ENCODE measurements around the gene TJP1.
"Not testable (repeated sequence)": the region's sequence is repeated elsewhere in the genome, so short reads cannot be mapped to it uniquely, and the experiment has no call there.

TJP1 gene

GRCh38 chr15:29750754-29751153, 71.5 kb downstream of the TJP1 start:
- no peak for DNase-seq

- no peak for DNase-seq
These were observed 72.7 kb downstream of the TJP1 start for GRCh38 chr15:29749365-29750086.

- DNase-seq, result no peak
These were observed 74.3 kb downstream of the TJP1 start for GRCh38 chr15:29747837-29748417.

- no peak for DNase-seq
These were observed 78.8 kb downstream of the TJP1 start for GRCh38 chr15:29743475-29743874.

- DNase-seq, result no peak
These were observed 81.5 kb downstream of the TJP1 start for GRCh38 chr15:29740692-29741311.

GRCh38 chr15:29736744-29737020, 85.6 kb downstream of the TJP1 start:
- DNase-seq, result no peak

- DNase-seq, result no peak
These were observed 86.1 kb downstream of the TJP1 start for GRCh38 chr15:29736012-29736743.

- DNase-seq, result no peak
These were observed 87.2 kb downstream of the TJP1 start for GRCh38 chr15:29734917-29735572.

GRCh38 chr15:29731865-29732264, 90.4 kb downstream of the TJP1 start:
- DNase-seq, result no peak

- not testable (repeated sequence) for DNase-seq
These were observed 91.8 kb downstream of the TJP1 start for GRCh38 chr15:29730471-29730870.

GRCh38 chr15:29728418-29728817, 93.8 kb downstream of the TJP1 start:
- no peak for DNase-seq

- no peak for DNase-seq
These were observed 94.4 kb downstream of the TJP1 start for GRCh38 chr15:29727871-29728270.

GRCh38 chr15:29726553-29726952, 95.7 kb downstream of the TJP1 start:
- DNase-seq, result no peak

GRCh38 chr15:29724026-29724425, 98.2 kb downstream of the TJP1 start:
- DNase-seq, result no peak

- no peak for DNase-seq
These were observed 108.5 kb downstream of the TJP1 start for GRCh38 chr15:29713784-29714183.

- no peak for DNase-seq
These were observed 110.0 kb downstream of the TJP1 start for GRCh38 chr15:29712149-29712885.

- no peak for DNase-seq
These were observed 110.7 kb downstream of the TJP1 start for GRCh38 chr15:29711531-29711930.

GRCh38 chr15:29708519-29708918, 113.7 kb downstream of the TJP1 start:
- DNase-seq, result no peak

GRCh38 chr15:29704950-29705597, 117.2 kb downstream of the TJP1 start:
- DNase-seq, result no peak

GRCh38 chr15:29701151-29701550, 121.1 kb downstream of the TJP1 start:
- DNase-seq, result no peak

- no peak for DNase-seq
These were observed 122.0 kb downstream of the TJP1 start for GRCh38 chr15:29700296-29700695.

GRCh38 chr15:29699791-29700190, 122.5 kb downstream of the TJP1 start:
- no peak for DNase-seq
